Stomach (tissue), 4 donors: ENCODE results near the gene ENTPD6.

Experiments
- POLR2A ChIP-seq, 4 donors: fragments of 450-650 bp; IDR thresholded peaks; one replicate each; pipeline ENCODE4 v1.6.1; 2016; ENCODE audit warnings: antibody characterized with exemption in 4 of 4, control low read depth in 2 of 4, mild to moderate bottlenecking in 1 of 4, moderate library complexity in 1 of 4
- POLR2AphosphoS5 ChIP-seq, 3 donors: sonication (generic); formaldehyde crosslinking; IDR thresholded peaks; one replicate each; pipeline ENCODE4 v1.6.1; 2016; ENCODE audit warnings: antibody characterized with exemption in 3 of 3
- TF ChIP-seq, protein P1 (sequence below), 7 experiments: fragments of 450-650 bp in 4 of 7; fragments of 200-600 bp in 3 of 7; sonication (generic) in 3 of 7; IDR thresholded peaks; one replicate each; pipeline ENCODE4 v1.5.1; 2016 to 2019; ENCODE audit warnings: antibody characterized with exemption in 7 of 7, control low read depth in 2 of 7, mild to moderate bottlenecking in 1 of 7

DNA sequence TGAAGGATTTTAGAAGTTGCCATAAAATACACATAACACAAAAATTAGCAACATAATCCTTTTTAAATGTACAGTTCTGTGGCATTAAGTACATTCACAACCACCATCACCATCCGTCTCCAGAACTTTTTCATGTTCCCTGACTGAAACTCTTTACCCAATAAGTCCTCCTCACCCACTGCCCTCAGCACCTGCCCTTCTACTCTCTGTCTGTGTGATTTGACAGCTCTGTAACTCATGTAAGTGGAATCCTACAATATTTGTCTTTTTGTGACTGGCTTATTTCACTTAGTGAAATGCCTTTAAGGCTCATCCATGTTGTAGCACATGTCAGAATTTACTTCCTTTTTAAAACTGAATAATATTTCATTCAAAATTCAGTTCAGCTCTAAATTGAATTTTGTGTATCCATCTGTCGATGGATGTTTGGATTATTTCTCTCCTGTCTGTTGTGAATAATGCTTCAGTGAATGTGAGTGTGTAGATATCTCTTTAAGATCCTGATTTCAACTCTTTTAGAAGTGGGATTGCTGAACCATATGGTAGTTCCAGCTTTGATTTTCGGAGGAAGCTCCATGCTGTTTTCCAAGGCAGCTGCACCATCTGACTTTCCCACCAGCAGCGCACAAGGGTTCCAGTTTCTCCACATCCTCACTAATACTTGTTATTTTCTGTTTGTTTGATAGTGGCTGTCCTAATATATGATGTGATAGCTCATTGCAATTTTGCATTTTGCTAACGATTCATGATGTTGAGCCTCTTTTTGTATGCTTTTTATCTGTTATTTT lies 4.2 kb downstream of the ENTPD6 start:
- TF ChIP-seq, protein P1, sequence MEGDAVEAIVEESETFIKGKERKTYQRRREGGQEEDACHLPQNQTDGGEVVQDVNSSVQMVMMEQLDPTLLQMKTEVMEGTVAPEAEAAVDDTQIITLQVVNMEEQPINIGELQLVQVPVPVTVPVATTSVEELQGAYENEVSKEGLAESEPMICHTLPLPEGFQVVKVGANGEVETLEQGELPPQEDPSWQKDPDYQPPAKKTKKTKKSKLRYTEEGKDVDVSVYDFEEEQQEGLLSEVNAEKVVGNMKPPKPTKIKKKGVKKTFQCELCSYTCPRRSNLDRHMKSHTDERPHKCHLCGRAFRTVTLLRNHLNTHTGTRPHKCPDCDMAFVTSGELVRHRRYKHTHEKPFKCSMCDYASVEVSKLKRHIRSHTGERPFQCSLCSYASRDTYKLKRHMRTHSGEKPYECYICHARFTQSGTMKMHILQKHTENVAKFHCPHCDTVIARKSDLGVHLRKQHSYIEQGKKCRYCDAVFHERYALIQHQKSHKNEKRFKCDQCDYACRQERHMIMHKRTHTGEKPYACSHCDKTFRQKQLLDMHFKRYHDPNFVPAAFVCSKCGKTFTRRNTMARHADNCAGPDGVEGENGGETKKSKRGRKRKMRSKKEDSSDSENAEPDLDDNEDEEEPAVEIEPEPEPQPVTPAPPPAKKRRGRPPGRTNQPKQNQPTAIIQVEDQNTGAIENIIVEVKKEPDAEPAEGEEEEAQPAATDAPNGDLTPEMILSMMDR (IDR thresholded peaks at IDR 0.05) = no peak
- no peak for TF ChIP-seq POLR2A (IDR thresholded peaks at IDR 0.05)
- no peak for TF ChIP-seq POLR2AphosphoS5 (IDR thresholded peaks at IDR 0.05)
